Measurements from ENCODE around the gene FRMPD3. TPM values are rescaled to one million over a fixed set of nuclear protein-coding genes. Genes with fewer than 3 reads are reported as not detected.

The FRMPD3 gene
- total and polyA plus RNA-seq, 2 of the 8 experiments (the other 6 are each of a cell fraction or from before 2014, with no cell fraction given) = 0.38 to 0.56 TPM

GRCh38 chrX:107484002-107484726, 34.7 kb downstream of the FRMPD3 start:
- no peak overlapping the region for H3K18ac ChIP-seq (ENCODE audit: extremely low read depth, low read length)
- no peak overlapping the region for H3K14ac ChIP-seq (ENCODE audit: insufficient read length)
- H3K9me3 ChIP-seq (ENCODE audit: insufficient read depth in 2 of 2, low read depth in 1 of 2, low read length in 1 of 2) = no peaks in the 10 kb centered on the region
- no peak overlapping the region for H4K91ac ChIP-seq (replicated peaks; ENCODE audit: insufficient read length, low read length)
- no peak overlapping the region for H4K5ac ChIP-seq (ENCODE audit: insufficient read length, low read depth, low read length)
- DNase-seq (ENCODE audit: low read depth in 1 of 2, low spot score in 2 of 2) (no peak), FAIRE-seq (no peak)
- H3K27me3 ChIP-seq (replicated peaks in 1 of 4; ENCODE audit: control insufficient read depth in 3 of 4, extremely low read depth in 1 of 4, insufficient read depth in 3 of 4, low read length in 3 of 4) = no peaks in the 10 kb centered on the region
- H4K8ac ChIP-seq (ENCODE audit: extremely low read depth, insufficient read depth, low read length) = no peak overlapping the region
- H2BK12ac ChIP-seq (ENCODE audit: low read depth, low read length) = no peak overlapping the region
- WGBS, 2 experiments (ENCODE audit: extremely low coverage in 1 of 2, insufficient coverage in 1 of 2, insufficient read length in 1 of 2, insufficient replicate concordance in 2 of 2, low coverage in 1 of 2, low lambda C conversion rate in 2 of 2, missing lambda C conversion rate in 1 of 2) = 100% methylated on average over 1 of the region's 8 CpGs; no CpG with 5 or more reads in 1 of the 2 experiments
- no peak overlapping the region for H2AFZ ChIP-seq (ENCODE audit: low read length)
- POLR2A ChIA-PET (ENCODE audit: partially characterized antibody) = no interaction called here
- peaks cover 0 to 4% (median under 1%) of the 10 kb centered on the region in 4 experiments; a peak in 1 of 7 replicates for H3K4me1 ChIP-seq (replicated peaks in 1 of 4; ENCODE audit: control insufficient read depth in 3 of 4, insufficient read depth in 4 of 4, low read length in 3 of 4)
- H3K79me2 ChIP-seq (ENCODE audit: control insufficient read depth in 1 of 2, insufficient read depth in 2 of 2, low read length in 2 of 2) = no peaks in the 10 kb centered on the region
- no peak overlapping the region for H3K4me2 ChIP-seq (ENCODE audit: insufficient read depth in 1 of 2, low read depth in 2 of 2, low read length in 2 of 2)
- H3K36me3 ChIP-seq (ENCODE audit: control insufficient read depth in 2 of 4, insufficient read depth in 4 of 4, low read length in 3 of 4) = no peaks in the 10 kb centered on the region
- H3K23me2 ChIP-seq (ENCODE audit: low read depth, low read length) = no peaks in the 10 kb centered on the region
- H3K4me3 ChIP-seq (ENCODE audit: extremely low read depth in 1 of 4, insufficient read depth in 2 of 4, low read depth in 3 of 4, low read length in 4 of 4) = no peak overlapping the region
- H3K79me1 ChIP-seq (ENCODE audit: low read depth, low read length) = no peaks in the 10 kb centered on the region
- CTCF ChIA-PET (ENCODE audit: partially characterized antibody) = interaction anchor here (1.2 to 2.7 kb wide), 7 partner anchors 10 to 36 kb away, joined by 3 to 10 read pairs (median 4); no protein-coding TSS in a partner anchor
- no peak overlapping the region for H2AK5ac ChIP-seq (ENCODE audit: low read depth, low read length)
- H2BK20ac ChIP-seq (ENCODE audit: low read length) = no peak overlapping the region
- H3K4ac ChIP-seq (replicated peaks; ENCODE audit: insufficient read length, low read depth, low read length) = no peak overlapping the region
- no peak overlapping the region for H3K23ac ChIP-seq (ENCODE audit: insufficient read length)
- no peak overlapping the region for H2BK15ac ChIP-seq (ENCODE audit: low read length)
- H4K20me1 ChIP-seq (replicated peaks in 1 of 2; ENCODE audit: control insufficient read depth in 1 of 2, insufficient read depth in 2 of 2, low read length in 2 of 2) = no peaks in the 10 kb centered on the region
- no peak overlapping the region for H3K27ac ChIP-seq (ENCODE audit: low read depth, low read length)
- H2BK120ac ChIP-seq (replicated peaks; ENCODE audit: low read depth, low read length) = no peak overlapping the region
- no peak overlapping the region for H3K9ac ChIP-seq (replicated peaks in 1 of 4; ENCODE audit: extremely low read depth in 1 of 4, low read depth in 3 of 4, low read length in 3 of 4)
- H2BK5ac ChIP-seq (ENCODE audit: low read depth, low read length) = no peak overlapping the region
- TF ChIP-seq SIRT6 (IDR thresholded peaks at IDR 0.05; ENCODE audit: low read length) = no peak
- no peak for TF ChIP-seq BCL11A (IDR thresholded peaks at IDR 0.05; ENCODE audit: low read depth in 2 of 2, low read length in 2 of 2)
- TF ChIP-seq SIN3A (conservative IDR thresholded peaks at IDR 0.05 in 1 of 2, IDR thresholded peaks at IDR 0.05 in 1 of 2; ENCODE audit: low read depth in 1 of 2, low read length in 2 of 2) = 0 out of 4 replicates have a peak, but pooled peaks of 1 of the 2 experiments have one; percentile 42
- TF ChIP-seq SRF (IDR thresholded peaks at IDR 0.05; ENCODE audit: low read depth, low read length) = no peak
- no peak for TF ChIP-seq RFX5 (IDR thresholded peaks at IDR 0.05; ENCODE audit: borderline replicate concordance, low read depth, low read length)
- no peak for TF ChIP-seq MAFK (IDR thresholded peaks at IDR 0.05; ENCODE audit: low read depth, low read length)
- TF ChIP-seq SIX5 (IDR thresholded peaks at IDR 0.05; ENCODE audit: low read depth, low read length) = no peak
- H3K56ac ChIP-seq (replicated peaks; ENCODE audit: insufficient read length, low read depth, low read length) = no peak overlapping the region
